ENCODE results near the gene TIMM10.
"Not testable (repeated sequence)": the region's sequence is repeated elsewhere in the genome, so short reads cannot be mapped to it uniquely, and the experiment has no call there.

Gene TIMM10

GRCh38 chr11:57541169-57541568 lies 10.6 kb upstream of the TIMM10 start:
- DNase-seq: no peak

- no peak for DNase-seq
Observed at GRCh38 chr11:57539342-57539741, 8.8 kb upstream of the TIMM10 start.

GRCh38 chr11:57536947-57537619 lies 6.5 kb upstream of the TIMM10 start, which contains the start of gene SMTNL1:
SMTNL1 (plus strand) TSS chr11:57537595; CDS start chr11:57542643, 5,048 bp downstream.
- no peak for DNase-seq

GRCh38 chr11:57534449-57534848 lies 3.9 kb upstream of the TIMM10 start:
- not testable (repeated sequence) for DNase-seq

- DNase-seq: no peak
Observed at GRCh38 chr11:57530215-57530595, 349 bp downstream of the TIMM10 start.

GRCh38 chr11:57529012-57529411 lies 1.5 kb downstream of the TIMM10 start:
- no peak for DNase-seq

GRCh38 chr11:57527056-57527631 lies 3.4 kb downstream of the TIMM10 start:
- DNase-seq: peak; percentile 81 to 83

GRCh38 chr11:57523419-57523818 lies 7.1 kb downstream of the TIMM10 start:
- no peak for DNase-seq

- DNase-seq: no peak
Observed at GRCh38 chr11:57521116-57521515, 9.4 kb downstream of the TIMM10 start.

- DNase-seq: no peak
Observed at GRCh38 chr11:57516061-57516443, 14.5 kb downstream of the TIMM10 start.

- peak; percentile 61 to 71 for DNase-seq
Observed at GRCh38 chr11:57515332-57516060, 15.1 kb downstream of the TIMM10 start, which contains the start of gene SLC43A1. SLC43A1 (minus strand) TSS chr11:57515702; CDS start chr11:57514111, 1,591 bp downstream.

GRCh38 chr11:57514538-57515331 lies 15.8 kb downstream of the TIMM10 start:
- DNase-seq: peak; percentile 76 to 78

- peak; percentile 64 to 67 for DNase-seq
Observed at GRCh38 chr11:57513911-57514537, 16.5 kb downstream of the TIMM10 start.

- DNase-seq: no peak
Observed at GRCh38 chr11:57513452-57513795, 17.1 kb downstream of the TIMM10 start.

- no peak for DNase-seq
Observed at GRCh38 chr11:57512646-57513451, 17.7 kb downstream of the TIMM10 start.

- no peak for DNase-seq
Observed at GRCh38 chr11:57511741-57512430, 18.7 kb downstream of the TIMM10 start.

GRCh38 chr11:57508341-57509170 lies 22.0 kb downstream of the TIMM10 start:
- no peak for DNase-seq

GRCh38 chr11:57506522-57506921 lies 24.0 kb downstream of the TIMM10 start:
- no peak for DNase-seq

- DNase-seq: no peak
Observed at GRCh38 chr11:57504511-57504910, 26.0 kb downstream of the TIMM10 start.

- no peak for DNase-seq
Observed at GRCh38 chr11:57502870-57503269, 27.7 kb downstream of the TIMM10 start.

Measured in activated T-cell treated with anti-CD3 and anti-CD28 coated beads, Interleukin-2, amount 50 U/mL, for 48 hours (primary cell).